ENCODE measurements around the gene BBS9.
A peak's percentile ranks its signal among the peaks of the same experiment; 100 is the strongest.

The BBS9 gene

GRCh38 chr7:33449847-33450246, 320.5 kb downstream of the BBS9 start:
- TF ChIP-seq CTCF (IDR thresholded peaks at IDR 0.05; ENCODE audit: unreplicated experiment in 3 of 3) = no peak
- Mint-ChIP-seq H3K27me3 (ENCODE audit: low read depth) (no peaks in the 10 kb centered on the region), H3K4me1 (peaks cover 6% of the 10 kb centered on the region), H3K4me3 (no peak overlapping the region), H3K27ac (no peak overlapping the region), H3K9me3 (peaks cover 11% of the 10 kb centered on the region), H3K36me3 (ENCODE audit: low read depth) (peaks cover 8% of the 10 kb centered on the region)

- TF ChIP-seq CTCF (IDR thresholded peaks at IDR 0.05; ENCODE audit: unreplicated experiment in 3 of 3) = no peak
- Mint-ChIP-seq H3K4me1 (peaks cover 15% of the 10 kb centered on the region), H3K9me3 (peaks cover 11% of the 10 kb centered on the region), H3K27me3 (ENCODE audit: low read depth) (no peaks in the 10 kb centered on the region), H3K27ac (peak overlapping the region in 1 of 3 experiments; percentile 64), H3K36me3 (ENCODE audit: low read depth) (peaks cover 8% of the 10 kb centered on the region), H3K4me3 (no peak overlapping the region)
These were observed 323.6 kb downstream of the BBS9 start for GRCh38 chr7:33452805-33453502.

GRCh38 chr7:33457039-33457438, 327.7 kb downstream of the BBS9 start:
- H3K9me3 Mint-ChIP-seq = peaks cover 3% of the 10 kb centered on the region
- H3K4me1 Mint-ChIP-seq = peaks cover 23% of the 10 kb centered on the region
- peaks cover 4% of the 10 kb centered on the region for H3K36me3 Mint-ChIP-seq (ENCODE audit: low read depth)
- H3K27me3 Mint-ChIP-seq (ENCODE audit: low read depth) = no peaks in the 10 kb centered on the region
- no peak overlapping the region for H3K4me3 Mint-ChIP-seq
- no peak for TF ChIP-seq CTCF (IDR thresholded peaks at IDR 0.05; ENCODE audit: unreplicated experiment in 3 of 3)
- no peak overlapping the region for H3K27ac Mint-ChIP-seq

GRCh38 chr7:33458581-33458980, 329.2 kb downstream of the BBS9 start:
- Mint-ChIP-seq H3K27me3 (ENCODE audit: low read depth) (no peaks in the 10 kb centered on the region), H3K9me3 (no peaks in the 10 kb centered on the region), H3K27ac (no peak overlapping the region)

GRCh38 chr7:33459340-33459751, 330.0 kb downstream of the BBS9 start:
- TF ChIP-seq CTCF (IDR thresholded peaks at IDR 0.05; ENCODE audit: unreplicated experiment in 3 of 3) = peak; percentile 22 to 61 (median 56)
- H3K27ac Mint-ChIP-seq = peak overlapping the region in 1 of 3 experiments; percentile 20
- no peaks in the 10 kb centered on the region for H3K27me3 Mint-ChIP-seq (ENCODE audit: low read depth)
- H3K36me3 Mint-ChIP-seq (ENCODE audit: low read depth) = no peaks in the 10 kb centered on the region
- H3K9me3 Mint-ChIP-seq = no peaks in the 10 kb centered on the region
- no peak overlapping the region for H3K4me3 Mint-ChIP-seq
- H3K4me1 Mint-ChIP-seq = peaks cover 20% of the 10 kb centered on the region

More at GRCh38 chr7:33458581-33458980, 329.2 kb downstream of the BBS9 start:
- Mint-ChIP-seq H3K36me3 (ENCODE audit: low read depth) (no peaks in the 10 kb centered on the region), H3K4me3 (no peak overlapping the region), H3K4me1 (peaks cover 20% of the 10 kb centered on the region)
- no peak for TF ChIP-seq CTCF (IDR thresholded peaks at IDR 0.05; ENCODE audit: unreplicated experiment in 3 of 3)

- Mint-ChIP-seq H3K9me3 (peaks cover 5% of the 10 kb centered on the region), H3K27me3 (ENCODE audit: low read depth) (no peaks in the 10 kb centered on the region), H3K27ac (no peak overlapping the region), H3K36me3 (ENCODE audit: low read depth) (no peaks in the 10 kb centered on the region), H3K4me3 (no peak overlapping the region), H3K4me1 (peaks cover 9% of the 10 kb centered on the region)
- no peak for TF ChIP-seq CTCF (IDR thresholded peaks at IDR 0.05; ENCODE audit: unreplicated experiment in 3 of 3)
These were observed 333.8 kb downstream of the BBS9 start for GRCh38 chr7:33463131-33463530.

Measured in nephron (organoid).